Embryonic facial prominence (tissue), 1 donor: ENCODE measurements around the gene MCHR1.
A peak's percentile ranks its signal among the peaks of the same experiment; 100 is the strongest.
"Not testable (repeated sequence)": the region's sequence is repeated elsewhere in the genome, so short reads cannot be mapped to it uniquely, and the experiment has no call there.

Experiments
- DNase-seq: peaks from one replicate; pipeline ENCODE4 v3.0.0-alpha.2; 2016; ENCODE audit errors: extremely low spot score

The MCHR1 gene

DNA sequence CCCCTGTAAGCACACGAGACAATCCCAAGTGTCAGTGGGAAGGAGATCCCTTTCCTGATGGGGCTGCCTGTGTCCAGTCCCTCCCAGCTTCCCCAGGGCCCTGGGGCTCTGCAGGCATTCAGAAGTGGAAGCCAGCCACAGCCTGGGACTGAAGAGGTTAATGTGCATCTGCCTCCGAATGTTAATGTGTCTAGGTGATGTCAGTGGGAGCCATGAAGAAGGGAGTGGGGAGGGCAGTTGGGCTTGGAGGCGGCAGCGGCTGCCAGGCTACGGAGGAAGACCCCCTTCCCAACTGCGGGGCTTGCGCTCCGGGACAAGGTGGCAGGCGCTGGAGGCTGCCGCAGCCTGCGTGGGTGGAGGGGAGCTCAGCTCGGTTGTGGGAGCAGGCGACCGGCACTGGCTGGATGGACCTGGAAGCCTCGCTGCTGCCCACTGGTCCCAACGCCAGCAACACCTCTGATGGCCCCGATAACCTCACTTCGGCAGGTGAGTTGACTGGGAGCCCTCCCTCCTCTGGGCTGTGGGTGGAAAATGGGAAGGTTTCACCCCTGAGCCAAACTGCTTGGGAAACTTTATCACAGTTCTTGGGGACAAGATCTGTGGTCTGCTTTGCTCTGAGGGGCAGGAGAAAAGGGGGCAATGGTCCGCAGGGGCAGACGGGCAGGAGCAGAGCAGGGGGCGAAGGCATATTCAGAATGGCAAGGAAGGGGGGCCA lies at the start of gene MCHR1:
TSS of gene MCHR1 (plus strand) at position 236 of the 715 bp plus-strand sequence. CDS start at position 405, 169 bp downstream.
- no peak for DNase-seq

- DNase-seq = no peak
These were observed 47.4 kb upstream of the MCHR1 start for GRCh38 chr22:40631925-40632324.

DNA sequence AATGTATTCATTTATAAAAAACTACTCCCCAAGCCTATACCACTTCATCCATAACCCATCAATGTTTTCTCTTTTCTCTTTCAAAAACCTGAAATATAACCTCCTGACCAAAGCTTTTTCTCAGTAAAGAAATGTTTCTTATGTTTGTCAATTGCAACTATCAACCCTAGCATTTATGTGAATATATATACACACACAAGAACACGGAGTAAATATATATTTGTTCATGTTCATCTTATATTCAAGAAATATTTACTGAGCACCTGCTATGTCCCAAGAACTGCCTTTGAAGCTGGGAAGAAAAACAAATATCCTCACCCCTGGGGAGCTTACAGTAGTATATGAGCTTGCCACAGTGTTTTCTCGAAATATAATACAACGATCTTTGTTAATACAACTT lies 46.2 kb upstream of the MCHR1 start:
- no peak for DNase-seq

DNA sequence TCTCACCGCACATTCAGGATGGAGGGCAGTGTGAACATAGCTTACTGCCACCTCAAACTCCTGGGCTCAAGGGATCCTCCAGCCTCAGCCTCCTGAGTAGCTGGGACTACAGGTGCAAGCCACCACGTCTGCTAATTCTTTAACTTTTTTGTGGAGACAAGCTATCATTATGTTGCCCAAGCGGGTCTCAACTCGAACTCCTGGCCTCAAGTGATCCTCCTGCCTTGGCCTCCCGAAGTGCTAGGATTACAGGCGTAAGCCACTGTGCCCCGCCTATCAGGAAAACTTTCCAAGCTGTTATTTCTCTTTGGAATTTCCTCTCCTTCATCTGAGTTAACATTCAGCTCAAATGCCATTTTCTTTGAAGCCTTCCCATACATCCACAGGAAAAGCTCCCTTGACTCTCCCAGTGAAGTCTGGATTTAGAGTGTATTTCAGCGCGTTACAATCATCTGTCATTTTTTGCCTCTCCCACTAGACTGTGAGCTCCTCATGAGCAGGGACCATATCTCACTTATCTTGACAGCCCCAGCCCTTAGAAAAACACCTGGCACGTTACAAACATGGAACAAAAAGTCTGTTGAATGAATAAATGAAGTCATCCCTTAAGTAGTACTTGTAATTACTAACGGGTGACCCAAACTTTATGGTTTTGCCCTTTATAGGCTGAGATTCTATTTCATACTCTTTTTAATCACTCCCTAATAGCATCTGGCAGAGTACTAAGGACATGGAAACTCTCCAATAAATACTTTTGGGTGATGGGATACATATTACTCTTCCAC lies 45.0 kb upstream of the MCHR1 start:
- no peak for DNase-seq

DNA sequence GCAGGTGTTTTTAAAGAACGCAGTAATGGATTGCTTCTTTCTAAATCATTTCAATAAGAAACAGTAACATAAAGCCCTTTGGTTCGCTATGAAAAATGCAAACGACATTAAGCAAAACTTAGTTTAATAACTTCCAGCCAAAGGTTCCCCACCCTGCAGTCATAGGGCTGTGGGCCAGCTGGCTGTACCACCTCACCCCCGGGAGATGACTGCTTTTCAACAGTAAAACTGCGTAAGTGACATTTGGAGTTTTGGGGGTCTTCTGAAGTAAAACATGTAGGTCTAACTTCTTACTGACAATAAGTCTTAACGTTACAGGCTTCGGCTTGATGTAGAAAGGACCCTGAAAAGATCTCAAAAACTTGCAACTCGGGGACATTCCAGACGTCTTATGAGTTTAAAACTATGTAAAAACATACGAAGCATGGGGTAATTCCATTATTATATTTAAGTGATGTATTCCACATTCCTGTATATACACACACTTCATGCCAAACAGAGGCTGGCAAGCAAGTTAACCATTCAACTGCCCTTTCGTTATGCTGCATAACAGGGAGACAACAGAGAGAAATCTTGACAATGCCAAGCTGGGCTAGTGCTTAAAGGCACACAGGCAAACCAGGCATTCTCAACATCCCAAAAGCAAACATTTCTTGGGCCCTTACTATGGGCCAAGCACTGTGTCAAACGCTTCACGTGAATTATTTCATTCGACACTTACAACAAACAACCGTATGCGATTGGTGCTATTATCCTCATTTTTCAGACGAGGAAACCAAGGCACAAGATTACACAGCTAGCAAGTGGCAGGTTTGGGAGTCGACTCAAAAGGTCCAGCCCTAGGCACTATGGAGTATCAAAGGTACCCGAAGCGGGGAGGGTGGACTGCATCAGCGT lies 44.0 kb upstream of the MCHR1 start:
- DNase-seq = peak; percentile 49

DNA sequence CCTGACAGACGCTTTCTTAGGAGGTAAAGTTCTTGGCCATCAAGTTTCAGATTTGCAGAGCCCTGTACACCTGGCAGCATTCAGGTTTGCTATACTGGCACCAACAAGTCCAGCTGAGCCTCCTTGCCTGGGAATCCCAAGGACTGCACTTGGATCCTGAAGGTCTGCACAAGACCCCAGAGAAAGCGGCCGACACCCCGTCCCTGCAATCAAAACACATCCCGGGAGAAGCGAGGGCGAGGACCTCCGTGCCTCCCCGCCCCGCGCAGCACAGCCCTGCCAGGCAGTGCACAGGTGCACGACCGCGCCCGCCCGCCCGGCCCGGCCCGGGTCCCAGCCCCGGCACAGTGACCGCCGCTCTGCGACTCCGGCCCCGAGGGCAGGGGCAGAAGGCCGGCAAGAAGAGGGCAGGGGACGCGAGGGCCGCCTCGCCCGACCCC lies 43.3 kb upstream of the MCHR1 start:
- no peak for DNase-seq

GRCh38 chr22:40636380-40637182 lies 42.7 kb upstream of the MCHR1 start, which contains the start of gene MRTFA:
Gene MRTFA (minus strand): TSS chr22:40636719.
- peak; percentile 99 for DNase-seq

GRCh38 chr22:40637183-40638150 lies 41.8 kb upstream of the MCHR1 start:
- no peak for DNase-seq

GRCh38 chr22:40638261-40638660 lies 41.0 kb upstream of the MCHR1 start:
- DNase-seq = no peak

GRCh38 chr22:40641269-40641668 lies 38.0 kb upstream of the MCHR1 start:
- DNase-seq = no peak

- no peak for DNase-seq
These were observed 37.0 kb upstream of the MCHR1 start for GRCh38 chr22:40642316-40642715.

- no peak for DNase-seq
These were observed 33.6 kb upstream of the MCHR1 start for GRCh38 chr22:40645579-40646197.

- DNase-seq = no peak
These were observed 30.9 kb upstream of the MCHR1 start for GRCh38 chr22:40648386-40648785.

- no peak for DNase-seq
These were observed 28.2 kb upstream of the MCHR1 start for GRCh38 chr22:40651057-40651456.

DNA sequence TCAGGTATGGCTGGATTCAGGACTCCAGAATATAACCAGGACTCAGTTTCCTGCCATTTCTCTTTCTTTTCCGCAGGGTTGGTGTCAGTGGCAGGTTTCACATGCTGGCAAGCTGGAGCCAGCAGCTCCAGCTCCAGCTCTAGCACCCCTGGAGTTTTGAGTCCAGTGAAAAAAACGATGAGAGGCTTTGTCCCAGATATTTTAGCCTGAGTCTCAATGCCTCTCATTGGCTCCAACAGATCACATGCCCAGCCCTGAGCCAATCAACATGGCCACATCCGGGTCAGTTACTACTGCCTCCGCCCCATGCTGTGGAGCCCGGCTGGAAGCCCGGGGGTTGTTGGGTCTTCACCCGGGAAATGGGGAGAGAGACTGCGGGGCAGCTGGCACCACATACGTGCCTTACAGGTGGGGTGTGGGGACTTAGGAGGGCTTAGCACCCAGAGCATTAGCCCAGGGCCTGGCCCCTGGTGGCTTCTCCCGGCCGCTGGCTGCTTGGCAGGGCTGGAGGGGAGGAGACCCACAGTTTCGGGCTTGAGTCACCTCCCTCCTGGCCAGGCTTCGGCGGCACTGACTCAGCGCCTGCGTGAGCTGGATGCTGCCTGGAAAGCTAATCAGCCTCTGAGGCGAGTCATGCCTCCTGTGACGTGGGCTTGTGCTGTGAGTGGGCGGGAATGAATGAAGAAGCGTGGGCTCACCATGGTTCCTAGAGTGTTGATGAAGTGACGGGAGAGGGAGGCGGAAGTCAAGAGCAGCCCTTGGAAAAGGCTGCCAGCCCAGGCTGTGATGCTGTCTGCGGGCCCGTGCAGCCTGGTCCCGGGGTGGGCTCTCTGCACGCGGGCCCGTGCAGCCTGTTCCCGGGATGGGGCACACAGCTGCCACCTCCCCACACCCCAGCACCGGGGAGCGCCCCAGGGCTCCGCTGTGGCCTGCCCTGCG lies 27.5 kb upstream of the MCHR1 start:
- no peak for DNase-seq

- DNase-seq = no peak
These were observed 25.9 kb upstream of the MCHR1 start for GRCh38 chr22:40653361-40653760.

- DNase-seq = no peak
These were observed 24.6 kb upstream of the MCHR1 start for GRCh38 chr22:40654522-40655167.

DNA sequence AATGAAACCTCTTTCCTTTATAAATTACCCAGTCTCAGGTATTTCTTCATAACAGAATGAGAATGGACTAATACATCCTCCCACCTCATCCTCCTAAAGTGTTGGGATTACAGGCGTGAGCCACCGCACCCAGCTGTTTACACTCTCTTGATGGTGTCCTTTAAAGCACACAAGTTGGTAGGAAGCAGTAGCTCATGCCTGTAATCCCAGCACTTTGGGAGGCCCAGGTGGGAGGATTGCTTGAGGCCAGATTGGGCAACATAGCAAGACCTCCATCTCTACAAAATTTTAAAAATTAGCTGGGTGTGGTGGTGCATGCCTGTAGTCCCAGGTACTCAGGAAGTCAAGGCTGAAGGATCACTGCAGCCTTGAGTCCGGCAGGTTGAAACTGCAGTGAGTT lies 23.3 kb upstream of the MCHR1 start:
- DNase-seq = not testable (repeated sequence)
